H4 (cell line): ENCODE measurements around the gene USP7. TPM values are rescaled to one million over a fixed set of nuclear protein-coding genes. Genes with fewer than 3 reads are reported as not detected.
"Not testable (repeated sequence)": the region's sequence is repeated elsewhere in the genome, so short reads cannot be mapped to it uniquely, and the experiment has no call there.

Experiments used
- DNase-seq: peaks from one replicate; pipeline ENCODE4 v3.0.0-alpha.2; 2015; ENCODE audit warnings: low spot score
- total RNA-seq: library from RNA; depleted of rRNA; stranded (reverse); fragments of >200 nt; shearing (Covaris generic); gene quantifications from 2 replicates; pipeline ENCODE4 v1.2.3, GENCODE V29; 2014; rRNA removed

USP7 gene
- total RNA-seq, 1 experiment from 2014 or later: 33.8 TPM

DNA sequence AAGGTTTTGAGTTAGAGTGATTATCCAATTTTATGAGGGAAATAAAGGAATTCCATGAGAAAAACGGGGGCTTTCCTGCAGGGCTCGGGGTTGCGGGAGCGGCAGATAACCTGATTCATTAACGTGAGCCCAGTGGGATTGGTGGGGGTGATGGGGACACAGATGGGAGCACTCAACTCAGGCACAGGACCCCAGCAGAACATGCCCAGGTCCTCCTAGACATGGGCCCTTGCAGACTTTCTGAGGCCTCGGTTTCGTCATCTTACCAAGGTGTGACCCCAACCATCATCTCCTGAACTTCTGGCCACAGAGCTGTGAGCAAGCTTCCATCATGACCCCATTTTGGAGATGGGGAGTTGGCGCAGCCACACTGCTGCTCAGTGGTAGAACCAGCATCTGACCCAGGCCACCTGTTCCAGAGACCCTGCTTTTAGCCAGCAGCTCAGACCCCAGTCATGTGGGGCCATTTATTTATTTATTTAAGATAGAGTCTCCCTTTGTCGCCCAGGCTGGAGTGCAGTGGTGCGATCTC is 117.2 kb downstream of the USP7 start:
- no peak for DNase-seq

DNA sequence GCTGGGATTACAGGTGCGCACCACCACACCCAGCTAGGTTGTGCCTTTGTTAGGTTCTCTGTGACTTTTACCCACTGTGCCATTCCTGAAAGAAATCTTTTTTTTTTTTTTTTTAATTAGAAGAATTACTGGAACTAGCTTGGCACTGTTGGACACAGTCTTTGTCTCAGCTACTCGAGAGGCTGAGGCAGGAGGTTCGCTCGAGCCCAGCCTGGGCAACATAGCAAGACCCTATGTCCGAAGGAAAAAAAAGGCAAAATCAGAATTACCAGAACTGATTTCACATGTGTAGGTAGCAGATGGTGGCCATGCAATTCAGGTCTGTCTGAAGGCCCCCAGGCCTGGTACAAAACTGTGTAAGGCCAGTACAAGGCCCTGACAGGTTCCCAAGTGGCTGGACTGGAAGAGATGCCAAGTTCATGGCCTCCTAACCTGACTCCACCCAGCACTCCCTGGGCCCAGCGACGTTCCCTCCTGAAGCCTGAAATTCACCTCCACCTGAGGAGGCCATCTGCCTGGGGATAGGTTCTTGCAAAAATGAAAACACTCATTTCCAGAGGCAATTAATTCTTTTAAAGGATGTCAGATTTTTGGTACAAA is 117.9 kb downstream of the USP7 start:
- DNase-seq: no peak

- not testable (repeated sequence) for DNase-seq
Observed at GRCh38 chr16:8843296-8843695, 120.4 kb downstream of the USP7 start.

Other genes starting within 250 kb of the USP7 start
- gene TMEM186, start 166.3 kb downstream of the USP7 start, total RNA-seq: 6.3 and 9.6 TPM in 2 replicates
- gene PMM2, start 166.1 kb downstream of the USP7 start, total RNA-seq: 33.6 and 34.9 TPM in 2 replicates
- 118 and 119 TPM in 2 replicates for gene CARHSP1, start 94.9 kb downstream of the USP7 start, total RNA-seq
- gene LITAFD, start 81.6 kb downstream of the USP7 start, total RNA-seq: not detected in 2 replicates
- 37.0 and 45.7 TPM in 2 replicates for gene HAPSTR1, start 127.7 kb upstream of the USP7 start, total RNA-seq